H4 (cell line): ENCODE data around the gene MSI2. TPM values are rescaled to one million over a fixed set of nuclear protein-coding genes. Genes with fewer than 3 reads are reported as not detected.

Source experiments
- DNase-seq: peaks from one replicate; pipeline ENCODE4 v3.0.0-alpha.2; 2015; ENCODE audit warnings: low spot score
- total RNA-seq: library from RNA; depleted of rRNA; stranded (reverse); fragments of >200 nt; shearing (Covaris generic); gene quantifications from 2 replicates; pipeline ENCODE4 v1.2.3, GENCODE V29; 2014

The MSI2 gene
- total RNA-seq, 1 experiment from 2014 or later: 27.7 TPM

DNA sequence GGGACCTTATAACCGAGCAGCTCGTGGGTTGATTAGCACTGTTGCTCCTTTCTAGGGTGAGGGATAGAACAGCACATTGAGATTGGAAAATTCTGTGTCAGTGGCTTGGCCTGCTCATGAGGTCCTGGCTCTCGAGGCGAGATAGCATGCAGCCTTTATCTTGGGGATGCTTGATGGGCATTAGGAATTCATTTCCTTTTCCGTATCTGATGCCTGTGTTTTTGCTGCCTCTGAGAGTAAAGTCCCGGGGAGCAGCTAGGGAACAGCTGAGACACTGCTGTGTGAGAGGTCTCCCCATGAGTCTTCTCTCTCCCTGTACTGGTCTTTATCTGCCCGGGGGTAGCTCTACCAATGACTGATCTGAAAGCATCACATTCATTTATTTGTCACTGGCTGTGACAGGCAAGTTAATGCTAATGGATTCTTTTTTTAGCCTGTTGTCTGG, 14.5 kb downstream of the MSI2 start:
- DNase-seq: no peak

DNA sequence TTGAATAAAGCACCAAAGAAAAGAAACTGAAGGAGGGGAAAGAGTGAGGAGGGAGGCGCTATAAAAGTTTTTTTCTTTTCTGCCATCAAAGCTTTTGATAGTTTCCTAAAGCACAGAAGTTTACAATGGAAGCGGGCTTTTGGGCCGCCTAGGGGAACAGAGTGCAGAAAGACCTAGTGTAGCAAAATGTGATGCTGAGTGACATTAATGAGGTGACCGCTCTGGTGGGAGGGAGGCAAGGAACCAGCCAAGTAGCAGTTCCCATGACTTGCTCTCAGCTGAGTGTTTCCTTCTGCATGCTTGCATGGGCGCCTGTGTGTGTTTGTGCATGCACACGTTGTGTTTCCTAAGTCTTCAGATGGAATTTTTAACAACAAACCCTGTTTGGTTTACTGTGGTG, 15.5 kb downstream of the MSI2 start:
- no peak for DNase-seq

DNA sequence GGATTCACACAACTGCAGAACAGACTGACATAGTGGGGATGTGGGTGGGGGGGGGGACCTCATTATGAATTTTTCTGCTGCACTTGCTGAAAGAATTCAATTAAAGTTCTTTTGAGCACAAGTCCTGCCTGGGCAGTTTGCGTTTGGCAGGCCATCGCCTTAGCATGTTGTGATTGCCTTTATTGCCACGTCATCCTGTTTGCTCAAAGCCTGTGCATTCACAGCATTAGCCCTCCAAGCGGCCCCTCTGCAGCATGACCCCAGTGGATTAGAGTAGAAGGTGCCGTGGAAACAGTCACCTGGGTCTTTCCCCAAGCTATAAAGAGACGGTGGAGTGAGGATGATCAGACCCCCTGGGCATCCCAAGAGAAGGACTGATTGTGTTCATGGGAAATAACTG, 17.2 kb downstream of the MSI2 start:
- no peak for DNase-seq

DNA sequence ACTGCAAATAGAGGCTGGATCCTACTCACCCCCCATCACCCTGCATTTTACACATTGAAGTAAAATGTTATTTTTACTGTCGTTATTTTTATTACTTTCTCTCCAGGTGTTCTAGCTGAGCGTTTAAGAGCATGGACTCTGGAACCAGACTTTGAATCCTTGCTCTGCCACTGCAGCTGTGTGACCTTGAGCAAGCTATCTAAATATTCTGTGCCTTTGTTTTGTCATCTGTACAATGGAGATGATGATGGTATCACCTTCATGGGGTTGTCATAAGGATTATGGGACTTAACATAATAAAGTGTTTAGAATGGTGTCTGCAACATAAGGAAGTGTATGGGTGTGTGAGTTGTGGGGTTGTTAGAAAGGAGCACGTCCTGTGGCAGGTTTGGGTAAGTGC, 17.8 kb downstream of the MSI2 start:
- no peak for DNase-seq

DNA sequence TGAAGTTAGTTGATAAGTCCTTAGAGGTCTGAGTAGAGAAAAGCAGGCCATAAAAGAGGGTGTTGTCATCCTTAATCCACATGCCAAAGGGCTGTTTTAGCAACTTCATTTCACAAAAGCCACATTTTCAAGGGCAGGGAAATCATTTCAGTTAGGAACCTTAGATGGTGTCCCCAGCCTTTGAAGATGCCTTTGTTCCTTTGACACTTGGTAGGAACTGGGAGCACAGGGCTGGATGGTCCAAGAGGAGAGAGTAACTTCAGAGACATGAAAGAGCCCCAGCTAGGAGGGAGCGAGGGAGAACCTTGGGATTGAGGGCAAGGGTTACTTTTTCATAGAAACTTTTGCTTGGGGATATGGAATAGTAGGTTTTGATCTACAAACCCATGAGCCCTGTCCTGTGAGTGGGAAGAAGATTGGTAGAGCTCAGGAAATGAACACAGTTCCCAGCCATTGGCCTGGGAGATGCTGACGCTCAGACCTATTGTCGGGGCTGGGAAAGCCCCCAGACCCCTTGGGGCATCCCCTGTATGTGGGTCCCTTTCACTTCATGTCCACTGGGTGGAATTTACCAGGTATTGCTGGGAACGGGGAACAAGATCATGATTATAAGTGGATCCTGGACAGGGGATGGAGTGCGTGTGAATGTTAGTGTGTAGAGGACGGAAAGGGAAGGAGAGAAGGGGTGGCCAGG, 18.9 kb downstream of the MSI2 start:
- no peak for DNase-seq

DNA sequence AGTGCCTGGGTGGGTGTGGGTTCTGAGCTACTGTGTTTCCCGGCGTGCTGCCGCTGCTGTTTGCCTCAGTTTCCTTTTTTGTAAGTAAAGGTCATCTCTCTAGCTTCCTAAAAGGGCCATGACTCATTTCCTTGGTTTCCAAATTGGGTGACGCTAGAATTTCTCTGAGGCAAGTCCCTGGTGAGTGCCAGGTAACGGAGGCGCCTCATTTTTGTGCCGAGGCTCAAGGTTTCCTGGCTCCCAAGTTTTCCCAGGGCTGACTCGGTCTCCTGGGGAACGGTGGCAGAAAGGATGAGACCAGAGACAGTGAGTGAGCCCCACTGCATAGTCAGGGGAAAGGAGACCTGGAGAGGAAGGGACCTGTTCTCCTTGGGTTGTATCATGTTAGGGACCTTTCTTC, 20.3 kb downstream of the MSI2 start:
- no peak for DNase-seq

DNA sequence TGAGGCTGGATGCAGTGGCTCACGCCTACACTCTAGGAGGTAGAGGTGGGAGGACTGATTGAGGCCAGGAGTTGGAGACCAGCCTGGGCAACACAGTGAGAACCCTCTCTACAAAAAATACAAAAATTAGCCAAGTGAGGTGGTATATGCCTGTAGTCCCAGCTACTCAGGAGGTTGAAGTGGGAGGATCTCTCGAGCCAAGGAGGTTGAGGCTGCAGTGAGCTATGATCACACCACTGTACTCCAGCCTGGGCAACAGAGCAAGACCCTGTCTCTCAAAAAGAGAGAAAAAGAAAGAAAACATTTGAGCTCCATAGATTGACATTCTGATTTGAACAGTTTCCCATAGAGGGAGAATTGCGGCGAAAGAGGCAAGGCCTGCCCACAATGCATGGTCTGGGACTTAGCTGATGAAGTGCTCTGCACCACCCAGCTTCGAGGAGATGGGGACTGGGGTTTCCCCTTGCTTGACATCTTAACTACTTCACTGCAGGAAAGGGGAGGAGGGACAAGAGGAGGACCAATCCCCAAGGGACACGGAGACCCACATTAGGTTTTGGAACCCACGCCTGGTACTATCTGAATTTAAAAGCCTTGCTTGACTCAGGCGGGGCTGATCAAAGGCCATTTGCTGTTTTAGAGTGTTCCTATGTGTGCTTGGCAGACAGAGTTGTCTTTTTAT, 21.7 kb downstream of the MSI2 start:
- DNase-seq: no peak

DNA sequence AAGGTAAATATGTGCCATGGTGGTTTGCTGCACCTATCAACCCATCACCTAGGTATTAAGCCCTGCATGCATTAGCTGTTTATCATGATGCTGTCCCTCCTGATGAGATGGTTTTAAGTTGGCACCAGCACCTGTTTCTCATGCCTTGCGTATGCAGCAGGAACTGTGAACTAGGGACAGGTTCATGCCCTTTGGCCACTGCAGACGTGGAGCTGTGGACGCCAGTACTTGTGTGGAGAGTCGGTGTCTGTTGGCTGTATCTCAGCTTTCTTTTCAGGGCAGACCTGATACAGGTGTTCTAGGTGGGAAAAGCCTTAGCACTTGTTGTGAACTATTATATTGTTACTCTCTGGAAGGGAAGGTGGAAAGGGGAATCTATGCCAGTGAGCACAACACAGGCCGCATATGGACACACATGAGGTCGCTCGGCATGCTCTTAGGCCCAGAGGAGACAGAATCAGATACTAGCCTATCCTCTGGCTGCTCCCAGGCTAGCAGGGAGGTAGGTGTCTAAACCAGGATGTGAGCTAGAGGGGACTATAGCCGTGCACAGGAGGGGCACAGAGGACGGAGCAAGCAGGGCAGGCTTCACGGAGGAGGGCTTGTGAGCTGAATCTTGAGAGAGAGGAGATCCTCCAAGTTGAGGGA, 22.5 kb downstream of the MSI2 start:
- DNase-seq: no peak

DNA sequence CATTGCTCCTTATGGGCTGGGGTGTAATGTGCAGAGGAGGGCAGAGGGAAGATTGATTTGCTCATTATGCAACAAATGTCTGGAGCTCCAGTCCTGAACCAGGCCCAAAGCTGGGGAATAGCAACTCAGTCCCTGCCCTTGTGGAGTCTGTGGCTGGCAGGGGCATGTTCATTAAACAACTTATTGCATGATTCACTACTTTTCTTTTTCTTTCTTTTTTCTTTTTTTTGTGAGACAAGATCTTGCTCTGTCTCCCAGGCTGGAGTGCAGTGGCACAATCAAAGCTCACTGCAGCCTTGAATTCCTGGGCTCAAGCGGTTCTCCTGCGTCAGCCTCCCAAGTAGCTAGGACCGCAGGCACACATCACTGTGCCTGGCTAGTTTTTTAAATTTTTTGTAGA, 23.1 kb downstream of the MSI2 start:
- DNase-seq: no peak

DNA sequence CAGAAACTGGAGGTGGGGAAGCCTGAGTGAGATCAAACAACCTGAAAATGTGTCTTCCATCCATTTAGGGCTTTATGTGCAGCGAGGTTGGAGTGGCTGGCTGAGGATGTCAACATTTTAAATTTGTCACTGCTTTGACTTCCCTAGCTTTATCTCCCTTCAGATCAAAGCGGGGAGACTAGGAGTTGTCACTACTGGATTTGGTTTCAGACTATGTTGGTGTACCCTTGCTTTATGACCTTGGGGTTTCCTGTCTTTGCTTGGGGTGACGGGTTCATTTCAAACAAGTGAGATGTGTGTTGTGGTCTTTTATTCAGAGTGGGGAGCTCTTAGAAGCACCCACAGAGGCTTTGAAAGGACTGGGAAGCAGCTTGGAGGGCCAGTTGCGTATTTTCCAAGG, 25.6 kb downstream of the MSI2 start:
- no peak for DNase-seq

DNA sequence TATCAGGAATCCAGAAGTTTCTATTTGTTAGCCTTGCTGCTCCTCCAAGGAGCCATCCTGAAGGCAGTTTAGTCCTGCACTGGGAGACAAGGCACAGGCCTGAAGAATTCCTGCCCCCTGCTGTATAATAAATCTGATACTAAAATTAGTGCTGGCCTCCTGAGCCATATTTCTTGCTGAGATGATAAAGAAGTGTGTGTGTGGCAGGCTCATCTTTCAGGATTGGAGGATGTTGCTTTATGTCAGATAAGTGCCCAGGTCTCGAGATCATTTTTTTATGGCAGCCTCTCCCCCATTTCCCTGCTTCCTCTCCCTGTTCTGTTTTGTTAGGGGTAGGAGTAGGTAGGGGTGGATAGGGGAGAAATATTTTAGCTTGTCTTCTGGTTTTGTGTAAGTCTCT, 26.0 kb downstream of the MSI2 start:
- DNase-seq: no peak

DNA sequence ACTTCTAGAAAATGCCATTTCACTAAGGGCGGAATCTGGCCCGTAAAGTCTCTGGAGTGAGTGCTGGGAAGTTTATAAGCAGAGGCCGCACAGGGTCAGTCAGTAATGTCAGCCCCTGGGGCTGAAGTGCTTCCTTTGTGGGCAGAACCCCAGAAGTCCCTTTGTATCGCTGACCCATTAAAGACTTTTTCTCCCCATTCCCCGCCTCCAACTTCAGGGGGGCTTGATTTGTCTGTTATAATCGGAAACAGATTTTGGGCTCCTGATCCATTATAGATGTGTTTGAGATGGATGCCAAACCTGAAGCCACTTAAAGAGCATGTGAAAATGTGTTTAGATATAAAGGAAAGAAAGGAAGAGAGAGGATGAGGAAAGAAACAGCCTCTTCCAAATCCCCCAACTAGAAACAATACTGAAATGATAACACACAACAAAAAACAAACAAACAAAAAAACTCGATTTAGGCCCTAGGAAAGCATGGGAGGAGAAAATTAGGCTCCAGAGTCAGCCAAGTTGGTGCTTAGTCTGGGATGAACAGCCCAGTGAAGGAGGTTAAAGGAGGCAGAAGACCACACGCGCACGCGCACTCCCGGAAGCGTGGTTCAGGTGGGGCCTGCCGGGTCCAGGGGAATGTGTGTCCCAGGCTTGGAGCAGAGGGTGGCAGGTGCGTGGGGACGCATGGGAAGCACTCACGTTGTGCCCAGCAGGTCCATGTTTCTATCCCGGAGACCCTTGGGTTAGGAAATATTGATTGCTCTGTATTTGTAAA, 27.1 kb downstream of the MSI2 start:
- no peak for DNase-seq

DNA sequence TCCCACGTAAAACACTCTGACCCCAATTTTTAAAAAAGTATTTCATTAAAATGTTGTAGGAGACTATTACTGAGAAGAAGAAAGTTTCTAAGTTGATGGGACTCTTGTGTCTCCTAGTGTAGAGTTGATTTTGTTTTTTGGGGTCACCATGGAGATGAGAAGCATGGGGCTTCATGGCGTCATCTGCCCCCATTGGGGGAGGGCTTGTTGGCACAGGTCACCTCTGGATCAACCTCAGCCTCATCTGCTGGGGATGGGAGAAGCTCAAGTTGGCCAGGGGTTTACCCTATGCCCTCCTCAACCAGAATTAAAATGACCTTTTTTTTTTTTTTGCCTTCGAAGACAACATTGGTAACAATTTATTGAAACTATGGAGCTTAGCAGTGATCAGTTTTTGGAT, 28.3 kb downstream of the MSI2 start:
- no peak for DNase-seq

DNA sequence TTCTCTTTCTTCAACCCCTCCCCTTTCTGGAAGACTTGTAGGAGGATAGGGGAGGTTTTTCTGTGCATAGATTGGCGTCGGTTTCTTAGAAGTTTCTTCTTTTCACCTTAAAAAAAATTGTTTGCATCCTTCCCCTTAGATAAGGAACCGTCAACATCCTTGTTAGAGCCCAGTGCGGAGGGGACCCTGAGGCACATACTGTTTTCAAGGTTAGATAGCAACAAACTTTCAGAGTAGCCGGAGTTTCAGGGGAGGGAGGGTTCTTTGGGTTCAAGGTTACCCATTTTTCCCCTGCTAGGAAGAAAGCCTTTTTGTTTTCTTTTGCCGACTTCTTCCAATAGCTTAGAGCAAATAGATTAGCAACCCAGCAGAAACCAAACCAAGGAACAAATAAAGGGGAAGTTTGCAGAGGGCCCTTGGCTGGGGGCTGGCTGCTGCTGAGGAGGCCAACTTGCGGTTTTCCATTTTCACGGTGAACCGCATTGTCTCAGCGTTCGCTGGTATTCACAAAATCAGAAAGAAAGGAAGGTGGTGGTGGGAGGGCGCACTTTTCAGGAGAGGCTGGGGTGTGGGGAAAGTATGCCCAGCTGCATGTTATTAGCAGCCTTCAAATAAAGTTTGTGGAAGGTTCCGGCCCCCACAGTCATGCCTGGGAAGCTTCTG, 28.8 kb downstream of the MSI2 start:
- no peak for DNase-seq

DNA sequence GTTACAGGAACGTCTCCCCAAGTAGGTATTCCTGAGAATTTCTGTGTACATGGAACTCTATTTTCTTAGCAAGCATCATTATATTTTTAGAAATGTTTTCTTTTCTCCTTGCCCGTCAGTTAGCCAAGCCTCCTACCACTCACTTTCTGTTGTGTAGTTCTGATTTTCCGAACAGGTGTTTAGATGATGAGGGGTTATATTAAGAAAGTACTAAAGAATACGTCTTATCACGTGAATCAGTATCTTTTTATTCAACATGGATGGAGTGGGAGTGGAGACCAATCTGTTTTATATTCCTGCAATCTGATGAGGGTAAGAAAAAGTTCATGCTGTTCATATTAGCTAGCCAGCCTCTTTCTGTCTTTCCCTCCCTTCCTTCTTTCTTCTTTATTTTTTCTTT, 29.4 kb downstream of the MSI2 start:
- DNase-seq: no peak

DNA sequence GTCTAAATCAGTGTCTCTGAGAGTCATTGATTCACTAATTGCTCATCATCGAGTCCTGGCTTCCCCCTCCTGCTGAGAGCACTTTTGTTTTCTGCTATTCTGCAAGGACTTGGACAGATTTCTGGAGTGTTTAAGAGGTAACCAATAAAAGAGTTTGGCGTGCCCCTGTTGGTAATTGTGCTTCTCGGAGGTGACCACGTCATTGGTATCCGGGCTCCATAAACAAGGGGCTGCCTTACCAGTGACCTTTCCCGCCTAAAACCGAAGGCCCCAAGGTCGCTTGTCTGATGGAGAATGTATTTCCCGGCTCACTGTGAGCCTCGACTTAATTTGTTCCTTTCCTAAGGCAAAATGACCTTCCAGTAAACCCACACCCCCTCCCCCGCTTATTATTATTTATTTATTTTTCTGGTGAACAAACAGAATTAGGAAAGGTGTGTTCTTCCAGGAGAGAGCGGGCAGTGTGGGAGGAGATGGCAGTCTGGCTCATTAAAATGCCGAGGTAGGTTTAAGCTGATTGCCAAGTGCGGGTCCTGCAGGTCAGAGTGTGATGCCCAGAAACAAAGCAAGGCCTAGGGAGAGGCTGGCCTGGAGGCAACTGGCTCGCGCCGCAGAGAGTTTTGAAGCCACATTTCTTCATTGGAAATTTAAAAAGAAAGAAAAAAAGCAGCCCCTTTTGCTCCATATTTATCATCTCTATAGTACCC, 30.2 kb downstream of the MSI2 start:
- DNase-seq: no peak

DNA sequence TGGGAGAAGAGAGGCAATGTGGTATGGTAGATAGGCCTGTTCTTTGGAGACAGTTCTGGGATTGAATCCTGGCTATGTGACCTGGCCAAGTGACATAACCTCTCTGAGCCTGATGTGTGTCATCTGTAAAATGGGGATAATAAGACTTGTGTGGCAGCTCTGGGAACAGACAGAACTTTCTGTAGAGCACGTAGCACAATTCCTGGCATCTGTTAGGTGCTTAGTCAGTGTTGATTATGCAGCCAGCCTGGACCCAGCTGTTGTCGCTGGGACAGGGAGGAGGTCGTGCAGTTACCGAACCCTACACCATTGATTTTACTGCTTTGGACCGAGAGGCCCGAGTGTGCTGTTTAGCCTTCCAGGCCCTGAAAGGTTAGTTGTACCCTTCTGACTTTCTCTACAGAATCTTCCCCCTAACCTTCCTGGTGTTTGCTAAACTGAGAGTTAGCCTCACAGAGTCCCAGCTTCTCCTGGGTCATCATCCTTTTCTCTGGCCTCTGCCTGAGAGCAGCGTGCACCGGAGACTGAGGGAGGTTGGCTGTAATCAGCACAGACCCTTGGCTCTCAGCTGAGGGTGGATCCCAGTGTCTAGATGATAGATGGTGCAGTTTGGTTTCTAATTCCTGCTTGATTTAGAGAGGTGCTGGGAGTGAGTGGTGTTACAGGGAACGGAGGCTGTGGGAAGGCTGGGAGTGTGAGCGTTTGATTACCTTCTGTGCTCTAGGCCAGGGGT, 31.9 kb downstream of the MSI2 start:
- DNase-seq: no peak

DNA sequence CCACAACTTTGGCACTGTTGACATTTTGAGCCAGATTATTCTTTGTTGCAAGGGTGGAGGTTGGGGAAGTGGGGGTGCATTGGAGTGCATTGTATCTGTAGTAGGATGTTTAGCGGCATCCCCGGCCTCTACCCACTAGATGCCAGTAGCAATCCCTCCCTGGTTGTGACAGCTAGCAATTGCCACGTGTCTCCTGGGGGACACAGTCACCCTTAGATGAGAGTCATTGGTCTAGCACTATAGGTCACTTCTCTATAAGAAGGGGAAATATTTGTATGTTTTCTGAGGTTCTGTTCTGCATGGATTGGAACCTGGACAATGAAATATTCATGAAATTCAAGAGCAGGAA, 32.4 kb downstream of the MSI2 start:
- DNase-seq: no peak

DNA sequence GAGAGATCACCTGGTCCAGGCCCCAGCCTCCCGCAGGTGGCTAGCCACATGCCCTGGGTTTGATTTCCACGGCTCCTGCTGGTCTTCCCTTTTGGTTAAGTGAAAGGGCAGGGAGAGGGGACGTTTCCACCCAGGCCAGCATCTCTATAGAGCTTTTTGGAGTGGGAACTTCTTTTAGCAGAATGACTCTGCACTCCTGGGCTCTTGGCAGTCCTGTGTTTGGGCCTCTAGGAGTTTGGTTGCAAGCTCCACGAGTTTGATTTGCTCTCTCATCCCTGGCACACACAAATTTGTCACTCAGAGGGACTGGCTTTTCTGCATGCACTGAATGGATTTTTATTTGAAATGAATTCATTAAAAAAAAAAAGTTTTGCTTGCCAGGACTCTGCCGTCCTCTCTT, 32.8 kb downstream of the MSI2 start:
- DNase-seq: no peak

DNA sequence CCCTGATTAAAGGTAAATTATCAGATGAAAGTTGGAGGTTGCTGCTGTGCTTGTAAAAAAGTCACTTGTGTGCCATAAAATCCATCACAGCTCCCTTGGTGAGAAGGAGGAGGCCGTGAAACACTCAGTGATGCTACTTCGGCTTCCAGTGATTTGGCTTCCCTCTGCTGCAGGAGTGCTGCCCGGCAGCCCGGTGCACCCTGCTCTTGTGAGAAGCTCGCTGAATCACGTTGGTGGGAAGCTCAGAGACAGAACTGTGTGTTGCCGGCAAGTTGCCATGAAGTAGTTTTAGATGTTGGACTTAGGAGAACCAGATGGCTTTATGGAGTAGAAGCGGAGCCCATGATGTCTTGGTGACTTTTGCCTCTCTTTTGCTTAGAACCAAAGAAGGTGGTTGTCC, 33.3 kb downstream of the MSI2 start:
- no peak for DNase-seq

DNA sequence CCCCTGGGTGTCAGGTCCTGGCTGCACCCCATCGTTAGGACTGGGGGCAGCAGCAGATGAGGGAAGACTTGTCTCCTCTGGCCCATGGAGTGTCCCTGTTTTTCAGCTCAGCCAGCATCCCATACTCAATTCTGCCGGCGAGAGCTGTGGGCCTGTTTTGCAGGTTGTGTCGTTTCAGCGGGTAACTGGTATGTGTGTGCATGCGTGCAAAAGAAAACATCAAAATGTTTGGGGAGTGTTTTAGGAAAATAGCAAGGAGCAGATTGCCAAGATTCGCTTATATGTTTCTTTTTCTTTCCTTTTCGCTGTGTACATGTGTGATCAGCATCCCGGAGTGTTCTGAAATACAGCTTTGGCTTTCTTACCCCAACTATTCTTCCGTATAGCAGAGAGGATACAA, 34.7 kb downstream of the MSI2 start:
- DNase-seq: no peak
